Astrocyte (in vitro differentiated cells and primary cell): Measurements from ENCODE around the gene LRRC45. TPM values are rescaled to one million over a fixed set of nuclear protein-coding genes. Genes with fewer than 3 reads are reported as not detected.

Source experiments
- DNase-seq: peaks from one replicate; pipeline ENCODE4 v3.0.0-alpha.2; 2010; ENCODE audit warnings: low read depth
- FAIRE-seq: peaks from 2 replicates; lab custom pipeline; 2011; peaks lifted over from hg19 to GRCh38; lab: Jason Lieb, UNC
- H2AFZ ChIP-seq: 2 replicates; pipeline ENCODE4 v1.6.0; 2012; ENCODE audit warnings: low read depth, low read length, inconsistent platforms
- H3K27ac ChIP-seq: 2 replicates; pipeline ENCODE4 v1.5.1; 2011; ENCODE audit warnings: low read depth, low read length, inconsistent platforms
- H3K27me3 ChIP-seq: 2 replicates; pipeline ENCODE4 v1.6.0; 2011; ENCODE audit warnings: low read length, inconsistent platforms; ENCODE audit not compliant: insufficient read depth
- H3K36me3 ChIP-seq: 2 replicates; pipeline ENCODE4 v1.5.1; 2011; ENCODE audit warnings: low read length, inconsistent platforms; ENCODE audit not compliant: insufficient read depth
- H3K4me1 ChIP-seq: 2 replicates; pipeline ENCODE4 v1.5.1; 2011; ENCODE audit warnings: low read length, inconsistent platforms; ENCODE audit not compliant: insufficient read depth
- H3K4me2 ChIP-seq: 2 replicates; pipeline ENCODE4 v1.6.0; 2012; ENCODE audit warnings: low read length, inconsistent platforms
- H3K4me3 ChIP-seq: 2 replicates; pipeline ENCODE4 v1.5.1; 2011; ENCODE audit warnings: low read depth, mild to moderate bottlenecking, low read length, inconsistent platforms; ENCODE audit not compliant: insufficient read depth
- H3K79me2 ChIP-seq: 2 replicates; pipeline ENCODE4 v1.6.0; 2012; ENCODE audit warnings: mild to moderate bottlenecking, low read length, inconsistent platforms; ENCODE audit not compliant: insufficient read depth
- H3K9ac ChIP-seq: 2 replicates; pipeline ENCODE4 v1.6.0; 2012; ENCODE audit warnings: mild to moderate bottlenecking, low read length, inconsistent platforms
- H3K9me3 ChIP-seq: 2 replicates; pipeline ENCODE4 v1.5.1; 2012; ENCODE audit warnings: low read depth, mild to moderate bottlenecking, low read length, inconsistent platforms; ENCODE audit not compliant: insufficient read depth
- H4K20me1 ChIP-seq: 2 replicates; pipeline ENCODE4 v1.6.0; 2012; ENCODE audit warnings: low read length, inconsistent platforms; ENCODE audit not compliant: insufficient read depth
- H3K27ac Mint-ChIP-seq: one replicate; pipeline ENCODE4 v1.8.0; 2021; ENCODE audit warnings: mild to moderate bottlenecking, mixed read lengths; ENCODE audit not compliant: unreplicated experiment
- H3K27me3 Mint-ChIP-seq: one replicate; pipeline ENCODE4 v1.8.0; 2021; ENCODE audit warnings: low read depth, mixed read lengths; ENCODE audit not compliant: unreplicated experiment
- H3K36me3 Mint-ChIP-seq: one replicate; pipeline ENCODE4 v1.8.0; 2021; ENCODE audit warnings: low read depth, mixed read lengths; ENCODE audit not compliant: unreplicated experiment
- H3K4me1 Mint-ChIP-seq: one replicate; pipeline ENCODE4 v1.8.0; 2021; ENCODE audit warnings: low read depth, mixed read lengths; ENCODE audit not compliant: unreplicated experiment
- H3K4me3 Mint-ChIP-seq: one replicate; pipeline ENCODE4 v1.8.0; 2021; ENCODE audit warnings: mild to moderate bottlenecking, moderate library complexity, mixed read lengths; ENCODE audit not compliant: unreplicated experiment
- H3K9me3 Mint-ChIP-seq: one replicate; pipeline ENCODE4 v1.8.0; 2021; ENCODE audit warnings: mild to moderate bottlenecking, mixed read lengths; ENCODE audit not compliant: unreplicated experiment
- CTCF ChIP-seq: IDR thresholded peaks from 2 replicates; pipeline ENCODE4 v1.5.1; 2011; ENCODE audit warnings: low read depth, mild to moderate bottlenecking, inconsistent platforms, low read length, moderate library complexity; ENCODE audit not compliant: insufficient read depth
- EZH2 ChIP-seq: IDR thresholded peaks from 2 replicates; pipeline ENCODE4 v1.6.1; 2012; ENCODE audit warnings: mild to moderate bottlenecking, low read length, inconsistent platforms; ENCODE audit not compliant: insufficient read depth
- total RNA-seq: library from RNA; stranded (reverse); gene quantifications from 2 replicates; pipeline ENCODE4 v1.2.1, GENCODE V29; 2021

Gene LRRC45
- total RNA-seq, 1 donor from 2014 or later, result 6.6 TPM

DNA sequence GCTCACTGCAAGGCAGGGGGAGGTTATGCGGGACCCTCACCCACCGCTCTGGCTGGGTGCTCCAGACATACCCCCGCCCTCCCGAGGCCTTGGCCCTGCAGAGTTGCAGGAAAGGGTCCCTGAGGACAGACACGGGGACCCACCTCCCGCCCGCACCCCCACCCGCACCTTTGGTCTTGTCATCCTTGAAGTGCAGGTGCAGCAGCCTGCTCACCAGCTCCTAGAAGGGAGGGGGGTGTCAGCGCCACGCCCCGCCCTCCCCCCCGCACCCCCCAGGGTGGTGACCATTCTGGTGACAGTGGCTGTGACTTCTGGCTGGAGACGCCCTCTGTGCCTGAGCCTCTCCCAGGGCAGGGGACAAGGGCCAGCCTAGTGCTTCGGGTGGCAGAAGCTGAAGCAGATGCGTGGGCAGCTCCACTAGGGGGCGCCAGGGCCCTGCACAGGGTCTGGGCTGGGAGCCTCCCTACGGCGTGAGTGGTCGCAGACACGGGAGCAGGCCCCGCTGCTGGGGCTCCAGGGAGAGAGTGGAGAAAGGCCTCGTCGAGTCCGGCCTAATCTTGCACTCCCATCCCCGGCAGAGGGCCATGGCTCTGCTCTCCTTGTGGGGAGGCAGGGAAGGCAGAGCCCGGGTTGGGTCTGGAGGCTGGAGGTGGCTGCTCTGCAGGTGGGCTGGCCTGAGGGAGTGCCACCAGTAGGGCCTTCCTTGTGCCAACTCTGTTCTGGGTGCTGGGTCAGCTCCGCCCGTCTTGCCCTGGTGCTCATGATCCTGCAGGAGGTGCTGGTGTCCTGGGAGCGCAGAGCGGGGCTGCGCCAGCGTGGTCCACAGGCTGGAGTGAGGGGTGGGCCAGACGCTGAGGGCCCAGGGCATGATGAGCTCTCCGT is 3.2 kb upstream of the LRRC45 start:
- TF ChIP-seq EZH2 (no peak), CTCF (peak; percentile 41)
- H3K4me2 ChIP-seq, result no peak overlapping the region
- H4K20me1 ChIP-seq, result peaks cover 27% of the 10 kb centered on the region
- Mint-ChIP-seq H3K27ac (no peak overlapping the region), H3K36me3 (no peaks in the 10 kb centered on the region), H3K4me1 (no peaks in the 10 kb centered on the region), H3K27me3 (no peaks in the 10 kb centered on the region), H3K9me3 (no peaks in the 10 kb centered on the region), H3K4me3 (no peak overlapping the region)
- DNase-seq (no peak), FAIRE-seq (no peak)
- no peaks in the 10 kb centered on the region for H3K36me3 ChIP-seq
- H3K27me3 ChIP-seq, result no peaks in the 10 kb centered on the region
- no peak overlapping the region for H2AFZ ChIP-seq
- no peak overlapping the region for H3K9ac ChIP-seq
- no peak overlapping the region for H3K4me3 ChIP-seq
- peaks cover 15% of the 10 kb centered on the region for H3K79me2 ChIP-seq
- H3K4me1 ChIP-seq, result peaks cover 23% of the 10 kb centered on the region
- no peak overlapping the region for H3K27ac ChIP-seq
- no peaks in the 10 kb centered on the region for H3K9me3 ChIP-seq

DNA sequence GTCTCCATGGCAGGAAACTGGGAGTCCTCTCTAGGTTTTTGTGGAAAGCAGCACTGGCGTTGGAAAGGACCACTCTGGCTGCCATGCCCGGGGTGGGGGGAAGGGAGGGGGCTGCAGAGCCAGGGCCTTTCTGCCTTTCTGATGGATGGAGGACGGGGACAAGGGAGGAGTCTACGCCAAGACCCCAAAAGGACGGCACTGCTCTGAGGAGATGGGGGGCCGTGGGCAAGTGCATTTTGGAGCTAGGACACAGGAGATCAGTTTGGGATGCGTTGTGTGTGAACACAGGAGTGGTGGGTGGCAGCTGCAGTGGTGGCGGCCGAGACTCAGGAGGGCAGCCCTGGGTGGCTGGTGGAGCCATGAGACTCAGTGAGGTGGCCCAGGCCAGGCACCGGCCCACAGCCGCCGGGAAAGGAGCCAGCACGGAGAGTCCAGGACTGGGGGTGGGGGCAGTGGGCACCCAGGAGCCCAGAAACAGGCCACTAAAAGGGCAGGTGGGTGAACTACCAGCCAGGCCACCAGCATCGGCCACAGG is 2.5 kb upstream of the LRRC45 start:
- peak overlapping the region; percentile 50 for H3K4me3 Mint-ChIP-seq
- no peaks in the 10 kb centered on the region for H3K9me3 Mint-ChIP-seq
- Histone ChIP-seq H3K27me3 (no peaks in the 10 kb centered on the region), H3K4me1 (peaks cover 23% of the 10 kb centered on the region), H3K9me3 (no peaks in the 10 kb centered on the region), H3K4me3 (no peak overlapping the region), H3K36me3 (no peaks in the 10 kb centered on the region), H3K9ac (no peak overlapping the region), H4K20me1 (peaks cover 27% of the 10 kb centered on the region), H3K4me2 (peak overlapping the region; percentile 99), H3K79me2 (peaks cover 15% of the 10 kb centered on the region), H2AFZ (no peak overlapping the region), H3K27ac (no peak overlapping the region)
- H3K36me3 Mint-ChIP-seq, result no peaks in the 10 kb centered on the region
- no peaks in the 10 kb centered on the region for H3K27me3 Mint-ChIP-seq
- TF ChIP-seq CTCF (no peak), EZH2 (no peak)
- no peak overlapping the region for H3K27ac Mint-ChIP-seq
- DNase-seq, result no peak
- H3K4me1 Mint-ChIP-seq, result no peaks in the 10 kb centered on the region
- FAIRE-seq, result no peak
